Smooth muscle cell of the brain vasculature (primary cell): ENCODE data around the gene TMEM138.

Experiments
- DNase-seq: peaks from one replicate; pipeline ENCODE4 v3.0.0-alpha.2; 2012; ENCODE audit warnings: low read depth, low spot score

The TMEM138 gene

GRCh38 chr11:61341706-61342105 is 20.5 kb upstream of the TMEM138 start:
- DNase-seq: no peak

DNA sequence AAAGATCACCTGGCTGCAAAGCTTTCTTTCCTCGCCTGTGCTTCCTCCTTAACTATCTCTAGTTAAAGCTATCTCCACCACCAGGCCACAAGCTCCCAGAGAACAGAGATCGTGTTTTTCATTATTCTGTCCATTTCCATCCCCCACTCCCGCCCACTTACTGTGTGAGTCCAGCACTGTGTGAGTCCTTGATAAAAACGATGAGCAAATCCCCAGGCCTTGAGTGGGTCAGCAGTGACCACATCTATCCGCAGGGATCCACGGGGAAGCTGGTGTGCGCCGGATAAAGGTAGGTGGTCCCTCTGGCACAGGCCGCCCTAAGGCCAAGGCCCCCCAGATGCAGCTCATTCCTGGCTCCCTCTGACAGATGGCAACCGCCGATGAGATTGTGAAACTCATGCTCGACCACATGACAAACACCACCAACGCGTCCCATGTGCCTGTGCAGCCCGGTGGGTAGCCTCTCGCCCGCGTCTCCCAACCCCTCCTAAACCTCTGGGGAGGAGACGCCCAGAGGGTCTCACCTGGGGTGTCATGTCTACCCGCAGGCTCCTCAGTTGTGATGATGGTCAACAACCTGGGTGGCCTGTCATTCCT is 19.9 kb upstream of the TMEM138 start:
- no peak for DNase-seq

- no peak for DNase-seq
These were observed 18.1 kb upstream of the TMEM138 start for GRCh38 chr11:61343792-61344745.

GRCh38 chr11:61345170-61345610 is 17.0 kb upstream of the TMEM138 start:
- DNase-seq: no peak

- no peak for DNase-seq
These were observed 16.0 kb upstream of the TMEM138 start for GRCh38 chr11:61345954-61346843.

GRCh38 chr11:61347916-61348461 is 14.2 kb upstream of the TMEM138 start:
- DNase-seq: no peak

GRCh38 chr11:61349189-61349751 is 12.9 kb upstream of the TMEM138 start:
- no peak for DNase-seq

GRCh38 chr11:61349916-61350315 is 12.3 kb upstream of the TMEM138 start:
- no peak for DNase-seq

DNA sequence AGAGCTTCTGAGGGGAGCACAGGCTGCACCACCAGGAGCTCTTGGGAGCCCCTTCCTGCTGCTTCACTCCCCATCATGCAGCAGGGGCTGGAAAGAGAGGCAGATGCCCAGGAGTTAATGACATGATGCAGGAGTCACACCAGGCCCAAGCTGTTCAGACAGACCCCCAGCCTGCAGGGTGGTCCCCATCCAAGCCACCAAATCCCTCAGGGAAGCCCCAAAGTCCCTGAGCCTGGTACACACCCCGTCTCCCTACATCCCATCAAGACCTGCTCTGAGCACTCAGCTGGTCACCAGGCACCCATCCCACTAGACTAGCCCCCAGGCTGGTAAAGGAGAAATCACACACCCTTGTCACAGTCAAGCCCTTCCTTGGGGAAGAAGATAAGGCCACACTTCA is 11.8 kb upstream of the TMEM138 start:
- DNase-seq: no peak

DNA sequence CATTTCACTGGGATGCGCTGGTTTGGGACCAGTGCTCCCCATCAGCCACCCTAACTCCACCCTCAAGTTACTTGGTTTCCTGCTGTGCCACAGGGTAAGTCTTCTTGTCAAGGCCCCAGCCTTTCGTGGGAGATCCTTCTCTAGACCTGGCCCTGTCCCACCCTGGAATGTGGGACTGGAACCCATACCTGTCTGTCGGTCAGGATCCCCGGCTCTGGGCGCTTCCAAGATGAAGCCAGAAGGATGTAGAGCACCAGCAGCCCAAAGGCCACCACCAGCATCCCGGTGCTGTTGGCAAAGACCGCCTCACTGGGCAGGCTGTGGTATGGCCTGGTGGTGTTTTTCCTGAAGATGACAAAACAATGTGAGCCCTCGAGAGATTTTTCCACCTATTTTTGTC is 11.4 kb upstream of the TMEM138 start:
- DNase-seq: no peak

- no peak for DNase-seq
These were observed 10.1 kb upstream of the TMEM138 start for GRCh38 chr11:61352038-61352437.

DNA sequence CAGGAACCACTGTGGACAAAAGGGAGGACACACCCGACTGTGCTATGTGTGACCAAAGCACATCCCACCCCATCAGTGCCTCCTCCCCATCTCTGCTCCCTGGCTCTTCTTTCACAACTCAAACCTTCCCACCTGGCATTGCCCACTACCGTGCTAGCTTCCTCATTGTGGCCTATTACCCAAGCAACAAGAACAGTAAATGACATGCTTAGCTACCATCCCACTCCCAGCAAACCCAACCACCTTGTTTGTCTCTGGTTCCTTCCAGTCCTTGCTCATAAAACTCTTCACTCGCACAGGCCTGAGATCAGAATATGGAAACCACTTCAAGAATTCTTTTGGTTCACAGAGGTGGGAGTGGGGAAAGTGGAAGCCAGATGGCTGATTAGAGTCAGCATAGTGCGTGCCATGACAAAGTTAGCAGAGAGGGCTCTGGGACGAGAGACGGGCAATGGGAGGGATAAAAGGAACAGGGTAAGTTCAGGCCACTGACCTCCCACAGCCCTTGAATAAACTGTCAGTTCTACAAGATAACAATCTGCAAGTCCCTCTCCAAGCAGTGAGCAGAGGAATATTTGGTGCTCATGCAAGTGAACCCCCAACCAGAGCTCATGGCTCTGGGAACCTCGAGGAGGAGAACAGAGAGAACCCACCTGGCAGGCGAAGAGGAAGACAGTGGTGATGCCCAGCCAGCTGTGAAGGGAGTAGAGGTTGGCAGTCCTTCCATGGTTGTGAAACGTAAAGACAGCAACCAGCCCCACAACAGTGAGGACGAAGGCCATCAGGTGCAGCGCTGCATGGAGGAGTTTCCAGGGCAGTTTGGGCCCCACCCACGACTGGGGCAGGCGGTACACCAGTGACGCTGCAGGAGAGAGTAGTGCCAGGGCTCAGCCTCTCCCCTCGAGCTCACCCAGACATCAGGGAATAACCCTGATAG is 8.8 kb upstream of the TMEM138 start:
- no peak for DNase-seq

GRCh38 chr11:61354208-61354607 is 8.0 kb upstream of the TMEM138 start:
- DNase-seq: no peak

GRCh38 chr11:61356706-61357105 is 5.5 kb upstream of the TMEM138 start:
- DNase-seq: no peak

DNA sequence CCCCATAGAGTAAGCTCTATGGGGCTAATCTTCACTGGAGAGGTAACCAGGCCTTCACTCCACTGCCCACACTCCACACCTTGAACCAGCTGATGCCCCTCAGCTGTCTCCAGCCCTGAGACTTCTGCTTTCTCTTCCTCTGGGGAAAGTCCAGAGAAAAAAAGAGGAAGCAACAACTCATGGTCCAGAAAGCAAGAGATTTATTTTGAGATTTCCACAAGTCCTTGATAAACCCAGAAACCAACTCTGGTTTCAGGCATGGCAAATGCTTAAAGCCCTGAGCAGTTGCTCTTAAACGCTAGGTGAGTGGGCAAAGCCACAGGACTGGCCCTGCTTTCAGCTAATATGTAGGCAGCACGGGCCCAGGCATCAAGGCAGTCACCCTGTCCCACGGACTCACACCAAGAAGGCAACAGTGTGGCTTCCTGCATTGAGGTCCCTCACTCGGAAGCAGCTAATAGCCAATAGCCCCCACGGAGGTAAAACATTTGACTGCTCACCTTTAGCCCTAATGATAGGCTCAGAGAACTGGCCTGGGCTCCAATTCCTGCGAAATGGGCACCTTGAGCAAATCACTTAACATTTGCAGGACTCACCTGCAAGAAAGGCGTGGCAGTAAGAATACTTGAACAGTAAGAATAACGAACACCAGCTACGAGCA is 4.8 kb upstream of the TMEM138 start:
- DNase-seq: no peak

- no peak for DNase-seq
These were observed 4.3 kb upstream of the TMEM138 start for GRCh38 chr11:61357894-61358239.

- DNase-seq: no peak
These were observed 3.6 kb upstream of the TMEM138 start for GRCh38 chr11:61358566-61358965.

- DNase-seq: no peak
These were observed 2.7 kb upstream of the TMEM138 start for GRCh38 chr11:61359516-61359915.

GRCh38 chr11:61361237-61361740 is 885 bp upstream of the TMEM138 start:
- DNase-seq: no peak

- DNase-seq: no peak
These were observed 335 bp downstream of the TMEM138 start for GRCh38 chr11:61362542-61362875.
